HUDEP-2 (cell line): ENCODE data around the gene DLG5.
"Not testable (repeated sequence)": the region's sequence is repeated elsewhere in the genome, so short reads cannot be mapped to it uniquely, and the experiment has no call there.

Experiments
- DNase-seq, 76 experiments: peaks; one replicate each; lab custom pipeline; 2025; ENCODE audit not compliant: unreplicated experiment in 76 of 76; lab: John Stamatoyannopoulos, UW

The DLG5 gene

DNA sequence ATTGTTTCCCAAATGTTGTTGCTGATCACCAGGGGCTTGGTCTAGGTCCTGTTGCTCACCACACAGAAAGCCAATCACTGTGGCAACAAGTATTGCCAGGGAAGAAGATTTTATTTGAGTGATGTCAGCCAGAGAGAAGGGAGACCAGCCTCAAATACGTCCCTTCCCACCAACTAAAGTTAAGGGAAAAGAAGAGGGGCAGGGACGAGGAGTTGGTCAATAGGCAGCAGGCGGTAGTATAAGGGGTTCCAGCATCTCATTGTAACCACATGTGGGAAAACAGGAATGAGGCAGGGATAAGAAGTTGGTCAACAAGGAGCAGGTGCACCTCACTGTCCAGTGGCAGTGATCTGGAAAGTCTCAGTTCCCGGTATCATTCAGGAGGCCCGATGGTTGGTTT, 150.1 kb downstream of the DLG5 start:
- no peak for DNase-seq

GRCh38 chr10:77774940-77775391, 151.6 kb downstream of the DLG5 start:
- no peak for DNase-seq

- no peak for DNase-seq
Measured at GRCh38 chr10:77773631-77774426, 152.7 kb downstream of the DLG5 start.

DNA sequence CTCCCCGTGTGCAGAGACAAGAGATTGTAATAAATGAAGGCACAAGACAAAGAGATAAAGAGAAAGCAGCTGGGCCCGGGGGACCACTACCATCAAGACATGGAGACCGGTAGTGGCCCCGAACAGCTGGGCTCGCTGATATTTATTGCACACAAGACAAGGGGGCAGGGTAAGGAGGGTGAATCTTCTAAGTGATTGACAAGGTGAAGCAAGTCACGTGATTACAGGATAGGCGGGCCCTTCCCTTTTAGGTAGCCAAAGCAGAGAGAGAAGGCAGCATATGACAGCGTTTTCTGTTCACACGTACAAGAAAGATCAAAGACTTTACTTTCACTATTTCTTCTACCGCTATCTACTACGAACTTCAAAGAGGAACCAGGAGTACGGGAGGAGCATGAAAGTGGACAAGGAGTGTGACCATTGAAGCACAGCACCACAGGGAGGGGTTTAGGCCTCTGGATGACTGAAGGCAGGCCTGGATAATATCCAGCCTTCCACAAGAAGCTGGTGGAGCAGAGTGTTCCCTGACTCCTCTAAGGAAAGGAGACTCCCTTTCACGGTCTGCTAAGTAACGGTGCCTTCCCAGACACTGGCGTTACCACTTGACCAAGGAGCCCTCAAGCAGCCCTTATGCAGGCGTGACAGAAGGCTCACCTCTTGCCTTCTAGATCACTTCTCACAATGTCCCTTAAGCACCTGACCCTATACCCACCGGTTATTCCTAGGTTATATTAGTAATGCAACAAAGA, 153.5 kb downstream of the DLG5 start:
- DNase-seq, result not testable (repeated sequence)

- no peak for DNase-seq
Measured at GRCh38 chr10:77771851-77772250, 154.7 kb downstream of the DLG5 start.

GRCh38 chr10:77771450-77771849, 155.1 kb downstream of the DLG5 start:
- DNase-seq, result no peak

- no peak for DNase-seq
Measured at GRCh38 chr10:77770868-77771175, 155.7 kb downstream of the DLG5 start.

GRCh38 chr10:77770081-77770867, 156.3 kb downstream of the DLG5 start:
- no peak for DNase-seq

- no peak for DNase-seq
Measured at GRCh38 chr10:77768039-77768438, 158.5 kb downstream of the DLG5 start.

- peak in 1 of 76 experiments; percentile 4 for DNase-seq
Measured at GRCh38 chr10:77763453-77764430, 162.8 kb downstream of the DLG5 start.

GRCh38 chr10:77758406-77758805, 168.1 kb downstream of the DLG5 start:
- DNase-seq, result not testable (repeated sequence)

DNA sequence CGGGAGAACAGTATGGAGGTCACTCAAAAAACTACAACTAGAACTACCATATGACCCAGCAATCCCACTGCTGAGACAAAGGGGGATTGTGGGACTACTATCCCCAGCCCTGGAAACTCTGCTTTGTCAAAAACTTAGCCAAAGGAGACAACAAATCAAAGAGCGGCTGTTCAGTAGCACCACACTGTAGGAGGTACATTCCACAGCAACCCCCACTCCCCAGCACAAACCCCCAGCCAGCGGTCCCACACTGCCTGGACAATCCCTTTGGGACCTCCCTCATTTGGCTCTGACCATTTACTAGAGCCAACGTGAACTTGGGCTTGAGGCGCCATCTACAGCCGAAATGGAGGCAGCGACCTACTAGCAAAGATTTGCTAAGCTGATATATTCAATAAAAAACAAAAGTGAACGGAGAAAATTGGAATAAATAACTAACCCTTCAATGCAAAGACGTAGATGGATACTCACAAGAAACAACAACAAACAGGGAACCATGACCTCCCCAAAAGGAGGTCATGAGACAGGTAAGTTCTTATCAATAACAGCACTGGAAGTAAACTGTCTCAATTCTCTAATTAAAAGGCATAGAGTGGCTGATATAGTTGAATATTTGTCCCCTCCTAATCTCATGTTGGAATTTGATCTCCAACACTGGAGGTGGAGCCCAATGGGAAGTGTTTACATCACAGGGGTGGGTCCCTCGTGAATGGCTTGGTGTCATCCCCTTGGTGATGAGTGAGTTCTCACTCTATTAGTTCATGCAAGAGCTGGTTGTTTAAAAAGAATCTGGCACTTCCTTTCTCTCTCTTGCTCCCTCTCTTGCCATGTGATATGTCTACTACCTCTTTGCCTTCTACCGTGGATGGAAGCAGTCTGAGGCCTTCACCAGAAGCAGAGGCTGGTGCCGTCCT, 170.0 kb downstream of the DLG5 start:
- DNase-seq, result peak in 30 of 76 experiments; percentile 3 to 40 (median 11)

GRCh38 chr10:77746047-77746707, 180.4 kb downstream of the DLG5 start:
- DNase-seq, result no peak

DNA sequence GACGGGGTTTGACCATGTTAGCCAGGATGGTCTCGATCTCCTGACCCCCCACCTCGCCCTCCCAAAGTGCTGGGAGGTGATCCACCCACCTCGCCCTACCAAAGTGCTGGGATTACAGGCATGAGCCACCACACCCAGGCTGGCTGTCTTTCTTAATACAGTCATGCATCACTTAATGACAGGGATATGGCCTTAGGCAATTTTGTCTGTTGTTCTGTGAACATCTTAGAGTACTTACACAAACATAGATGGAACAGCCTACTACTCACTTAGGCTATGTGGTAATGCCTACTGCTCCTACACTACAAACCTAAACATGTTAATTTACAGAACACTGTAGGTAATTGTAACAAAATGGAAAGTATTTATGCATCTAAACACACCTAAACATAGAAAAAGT, 182.3 kb downstream of the DLG5 start:
- DNase-seq, result no peak

- no peak for DNase-seq
Measured at GRCh38 chr10:77742172-77742571, 184.4 kb downstream of the DLG5 start.

- no peak for DNase-seq
Measured at GRCh38 chr10:77741746-77742145, 184.8 kb downstream of the DLG5 start.
